CD4-positive, alpha-beta memory T cell (primary cell): ENCODE measurements around the gene GLB1L2. TPM values are rescaled to one million over a fixed set of nuclear protein-coding genes. Genes with fewer than 3 reads are reported as not detected.
"Not testable (repeated sequence)": the region's sequence is repeated elsewhere in the genome, so short reads cannot be mapped to it uniquely, and the experiment has no call there.

Source experiments
- CTCF ChIA-PET: fragments of 350-600 bp; sonication (Branson Sonifier 250); formaldehyde crosslinking; loops from one replicate; lab custom pipeline; 2021; ENCODE audit warnings: inconsistent platforms; ENCODE audit not compliant: partially characterized antibody; lab: Charles Lee
- POLR2A ChIA-PET: fragments of 350-600 bp; sonication (Branson Sonifier 250); formaldehyde crosslinking; loops from one replicate; lab custom pipeline; 2021; ENCODE audit not compliant: partially characterized antibody; lab: Charles Lee
- DNase-seq, 5 donors: peaks; one replicate each; pipeline versions ENCODE4 v3.0.0 to v3.0.0-alpha.2; 2020 to 2022; ENCODE audit warnings: mixed read lengths in 1 of 5
- H3K27ac ChIP-seq: one replicate; pipeline ENCODE4 v1.7.0; 2013; ENCODE audit warnings: low read depth, low read length
- H3K27me3 ChIP-seq: 2 replicates; pipeline ENCODE4 v1.7.0; 2013; ENCODE audit warnings: mild to moderate bottlenecking, low read length, moderate library complexity; ENCODE audit not compliant: insufficient read depth
- H3K36me3 ChIP-seq: 2 replicates; pipeline ENCODE4 v1.7.0; 2013; ENCODE audit warnings: mild to moderate bottlenecking, low read length, moderate library complexity; ENCODE audit not compliant: insufficient read depth
- H3K4me1 ChIP-seq: 2 replicates; pipeline ENCODE4 v1.7.0; 2013; ENCODE audit warnings: mild to moderate bottlenecking, low read length, moderate library complexity; ENCODE audit not compliant: insufficient read depth
- H3K4me3 ChIP-seq, 2 donors: one replicate each; pipeline ENCODE4 v1.7.0; 2013; ENCODE audit warnings: low read length in 2 of 2, mild to moderate bottlenecking in 1 of 2
- H3K9me3 ChIP-seq, 2 donors: one replicate each; pipeline ENCODE4 v1.7.0; 2013; ENCODE audit warnings: low read length in 2 of 2, control low read depth in 1 of 2; ENCODE audit not compliant: control insufficient read depth in 1 of 2
- H3K27ac Mint-ChIP-seq, 7 donors: one replicate each; pipeline ENCODE4 v1.8.0; 2020 to 2021; ENCODE audit warnings: mixed read lengths in 7 of 7, mild to moderate bottlenecking in 6 of 7, inconsistent platforms in 3 of 7, moderate library complexity in 3 of 7
- H3K27me3 Mint-ChIP-seq, 2 donors: one replicate each; pipeline ENCODE4 v1.8.0; 2020 to 2021; ENCODE audit warnings: mixed read lengths in 2 of 2
- H3K36me3 Mint-ChIP-seq, 2 donors: one replicate each; pipeline ENCODE4 v1.8.0; 2020 to 2021; ENCODE audit warnings: mixed read lengths in 2 of 2, inconsistent platforms in 1 of 2, mild to moderate bottlenecking in 1 of 2
- H3K4me1 Mint-ChIP-seq, 4 donors: one replicate each; pipeline ENCODE4 v1.8.0; 2020 to 2021; ENCODE audit warnings: mixed read lengths in 4 of 4, mild to moderate bottlenecking in 1 of 4
- H3K4me3 Mint-ChIP-seq, 8 donors: one replicate each; pipeline ENCODE4 v1.8.0; 2020 to 2021; ENCODE audit warnings: mixed read lengths in 8 of 8, mild to moderate bottlenecking in 7 of 8, moderate library complexity in 6 of 8, inconsistent platforms in 3 of 8
- H3K9me3 Mint-ChIP-seq, 8 donors: one replicate each; pipeline ENCODE4 v1.8.0; 2020 to 2021; ENCODE audit warnings: mixed read lengths in 8 of 8, mild to moderate bottlenecking in 5 of 8, inconsistent platforms in 3 of 8, moderate library complexity in 1 of 8
- intact Hi-C: fragments of 100-400 bp; cut with micrococcal nuclease; formaldehyde crosslinking; loops from one replicate; pipeline ENCODE4 v1.15.1; 2023
- polyA plus RNA-seq, 2 donors: library from polyadenylated mRNA; unstranded; fragments of 300-500 nt; fragmentation: Illumina TruSeq; gene quantifications; one replicate each; pipeline ENCODE4 v1.2.3, GENCODE V29; 2021
- total RNA-seq, 2 experiments: library from RNA; stranded (reverse); gene quantifications; one replicate each; pipeline ENCODE4 v1.2.3, GENCODE V29; 2021

GLB1L2 gene
- total and polyA plus RNA-seq, 4 experiments from 2014 or later: 0.43 to 1.5 (median 0.99) TPM

DNA sequence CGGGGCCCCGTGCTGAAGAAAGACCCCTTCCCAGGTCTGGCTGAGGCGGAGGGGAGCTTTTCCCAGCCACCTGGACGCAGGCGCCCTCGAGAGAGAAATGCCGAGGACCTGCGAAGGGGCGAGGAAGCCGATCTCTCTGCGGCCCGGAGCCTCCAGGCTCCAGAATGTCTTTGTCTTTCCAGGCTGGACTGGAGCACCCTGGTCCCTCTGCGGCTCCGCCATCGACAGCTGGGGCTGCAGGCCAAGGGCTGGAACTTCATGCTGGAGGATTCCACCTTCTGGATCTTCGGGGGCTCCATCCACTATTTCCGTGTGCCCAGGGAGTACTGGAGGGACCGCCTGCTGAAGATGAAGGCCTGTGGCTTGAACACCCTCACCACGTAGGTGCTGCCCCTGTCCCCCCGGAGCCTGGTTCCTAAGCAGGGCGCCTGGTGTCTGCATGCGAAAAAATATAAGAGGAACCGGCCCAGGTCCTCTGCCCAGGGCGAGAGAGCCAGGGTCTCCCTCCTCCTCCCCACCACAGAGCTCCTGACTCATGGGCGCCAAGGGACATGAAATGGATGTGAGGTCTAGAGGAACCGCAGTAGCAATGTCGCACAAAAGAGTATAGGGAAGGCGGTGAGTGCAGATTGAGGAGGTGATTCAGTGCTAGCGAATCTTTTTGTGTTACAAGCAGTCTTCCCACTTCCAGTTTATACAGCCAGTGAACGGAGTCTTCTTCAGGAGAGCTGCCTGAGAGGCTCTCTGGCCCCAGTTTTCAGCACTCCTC is 11.0 kb downstream of the GLB1L2 start:
- Histone ChIP-seq H3K4me3 (no peak overlapping the region), H3K27ac (no peak overlapping the region), H3K27me3 (no peaks in the 10 kb centered on the region), H3K4me1 (no peaks in the 10 kb centered on the region), H3K36me3 (no peaks in the 10 kb centered on the region), H3K9me3 (no peaks in the 10 kb centered on the region)
- Mint-ChIP-seq H3K4me1 (no peaks in the 10 kb centered on the region), H3K27ac (peak overlapping the region in 1 of 7 donors; percentile 73), H3K27me3 (no peaks in the 10 kb centered on the region), H3K4me3 (no peak overlapping the region), H3K36me3 (no peaks in the 10 kb centered on the region), H3K9me3 (no peaks in the 10 kb centered on the region)
- CTCF ChIA-PET: no interaction called here
- intact Hi-C loops: no loop called here
- POLR2A ChIA-PET: no interaction called here
- no peak for DNase-seq

DNA sequence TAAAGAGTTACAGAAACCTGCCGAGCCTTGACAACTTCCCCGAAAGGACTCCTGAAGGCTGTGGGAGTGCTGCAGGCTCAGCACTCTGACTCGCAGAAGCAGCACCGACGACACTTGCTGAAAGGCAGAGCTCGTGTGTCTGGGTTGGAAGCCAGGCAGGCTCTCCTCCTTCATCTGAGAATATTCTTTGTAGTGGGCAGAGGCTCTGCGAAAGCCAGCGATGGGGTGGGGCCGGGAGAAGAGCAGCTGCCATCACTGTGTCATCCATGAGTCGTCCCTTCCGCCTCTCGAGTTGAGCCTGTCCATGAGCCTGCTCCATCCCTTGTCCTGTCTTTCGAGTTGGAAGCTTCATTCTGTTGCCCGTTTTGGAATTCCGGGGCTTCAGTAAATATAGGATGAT is 11.9 kb downstream of the GLB1L2 start:
- H3K9me3 Mint-ChIP-seq: no peaks in the 10 kb centered on the region
- Histone ChIP-seq H3K27ac (no peak overlapping the region), H3K36me3 (no peaks in the 10 kb centered on the region), H3K9me3 (no peaks in the 10 kb centered on the region), H3K4me3 (no peak overlapping the region), H3K4me1 (peaks cover 1% of the 10 kb centered on the region), H3K27me3 (no peaks in the 10 kb centered on the region)
- intact Hi-C loops: no loop called here
- H3K4me1 Mint-ChIP-seq: no peaks in the 10 kb centered on the region
- H3K4me3 Mint-ChIP-seq: no peak overlapping the region
- no peak for DNase-seq
- POLR2A ChIA-PET: no interaction called here
- no peaks in the 10 kb centered on the region for H3K27me3 Mint-ChIP-seq
- CTCF ChIA-PET: no interaction called here
- no peaks in the 10 kb centered on the region for H3K36me3 Mint-ChIP-seq
- no peak overlapping the region for H3K27ac Mint-ChIP-seq

DNA sequence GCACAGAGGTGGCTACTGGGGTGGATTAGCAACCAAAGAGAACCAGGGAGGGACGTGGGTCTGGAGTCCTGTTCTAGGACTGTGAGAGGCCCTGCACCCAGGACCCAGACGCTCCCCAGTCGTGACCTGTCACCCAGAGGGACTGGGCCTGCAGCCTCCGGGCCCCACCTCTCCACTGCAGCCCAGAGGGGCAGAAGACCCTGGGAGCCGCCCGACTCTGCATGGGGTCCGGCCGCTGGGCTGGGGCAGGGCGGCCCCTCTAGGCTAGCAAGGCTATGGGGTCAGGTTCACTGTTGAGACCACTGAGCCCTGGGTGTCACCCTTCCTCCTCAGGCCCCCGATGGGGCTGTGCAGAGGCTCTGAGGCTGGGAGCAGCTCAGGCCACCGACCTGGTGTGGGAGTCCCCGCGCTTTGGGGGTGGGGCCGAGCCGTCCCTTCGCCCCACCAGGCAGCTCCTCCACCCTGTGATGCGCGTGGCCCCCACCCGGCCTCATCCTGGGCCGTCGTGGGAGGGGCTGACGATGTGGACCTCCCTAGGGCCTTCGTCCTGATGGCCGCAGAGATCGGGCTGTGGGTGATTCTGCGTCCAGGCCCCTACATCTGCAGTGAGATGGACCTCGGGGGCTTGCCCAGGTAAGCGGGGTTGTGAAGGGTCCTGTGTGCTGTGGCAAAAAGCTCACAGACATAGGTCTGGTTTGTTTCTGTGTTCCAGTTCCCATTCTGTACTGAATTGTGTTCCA is 12.9 kb downstream of the GLB1L2 start:
- H3K4me3 Mint-ChIP-seq, H3K27me3 ChIP-seq, DNase-seq, CTCF ChIA-PET, H3K27ac ChIP-seq, H3K27ac Mint-ChIP-seq, H3K9me3 ChIP-seq, intact Hi-C loops, H3K4me3 ChIP-seq, H3K36me3 ChIP-seq, H3K9me3 Mint-ChIP-seq, POLR2A ChIA-PET, H3K36me3 Mint-ChIP-seq, H3K27me3 Mint-ChIP-seq: not testable (repeated sequence)
- peaks cover 11% of the 10 kb centered on the region for H3K4me1 ChIP-seq
- H3K4me1 Mint-ChIP-seq: peaks cover 8 to 10% (median 9%) of the 10 kb centered on the region in 4 donors

DNA sequence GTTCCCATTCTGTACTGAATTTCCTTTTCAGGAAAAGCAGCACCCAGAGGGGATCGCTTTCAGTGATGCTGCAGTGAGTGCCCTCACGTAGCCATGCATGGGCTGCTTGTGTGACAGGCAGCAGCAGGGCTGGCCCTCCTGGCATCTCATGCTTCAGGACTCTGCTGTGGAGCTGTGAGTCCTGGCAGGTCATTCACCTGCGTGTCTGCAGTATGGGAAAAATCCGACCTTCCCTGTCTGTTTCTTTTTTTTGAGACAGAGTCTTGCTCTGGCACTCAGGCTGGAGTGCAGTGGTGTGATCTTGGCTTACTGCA is 13.4 kb downstream of the GLB1L2 start:
- H3K27ac Mint-ChIP-seq: no peak overlapping the region
- ChIA-PET CTCF (no interaction called here), POLR2A (no interaction called here)
- intact Hi-C loops: no loop called here
- no peaks in the 10 kb centered on the region for H3K36me3 Mint-ChIP-seq
- no peak for DNase-seq
- H3K27me3 Mint-ChIP-seq: no peaks in the 10 kb centered on the region
- no peak overlapping the region for H3K4me3 ChIP-seq
- no peaks in the 10 kb centered on the region for H3K36me3 ChIP-seq
- H3K27ac ChIP-seq: no peak overlapping the region
- H3K4me3 Mint-ChIP-seq: no peak overlapping the region
- peaks cover 11 to 15% (median 13%) of the 10 kb centered on the region in 4 donors for H3K4me1 Mint-ChIP-seq
- H3K9me3 ChIP-seq: no peaks in the 10 kb centered on the region
- H3K9me3 Mint-ChIP-seq: no peaks in the 10 kb centered on the region
- peaks cover 17% of the 10 kb centered on the region for H3K4me1 ChIP-seq
- H3K27me3 ChIP-seq: no peaks in the 10 kb centered on the region

DNA sequence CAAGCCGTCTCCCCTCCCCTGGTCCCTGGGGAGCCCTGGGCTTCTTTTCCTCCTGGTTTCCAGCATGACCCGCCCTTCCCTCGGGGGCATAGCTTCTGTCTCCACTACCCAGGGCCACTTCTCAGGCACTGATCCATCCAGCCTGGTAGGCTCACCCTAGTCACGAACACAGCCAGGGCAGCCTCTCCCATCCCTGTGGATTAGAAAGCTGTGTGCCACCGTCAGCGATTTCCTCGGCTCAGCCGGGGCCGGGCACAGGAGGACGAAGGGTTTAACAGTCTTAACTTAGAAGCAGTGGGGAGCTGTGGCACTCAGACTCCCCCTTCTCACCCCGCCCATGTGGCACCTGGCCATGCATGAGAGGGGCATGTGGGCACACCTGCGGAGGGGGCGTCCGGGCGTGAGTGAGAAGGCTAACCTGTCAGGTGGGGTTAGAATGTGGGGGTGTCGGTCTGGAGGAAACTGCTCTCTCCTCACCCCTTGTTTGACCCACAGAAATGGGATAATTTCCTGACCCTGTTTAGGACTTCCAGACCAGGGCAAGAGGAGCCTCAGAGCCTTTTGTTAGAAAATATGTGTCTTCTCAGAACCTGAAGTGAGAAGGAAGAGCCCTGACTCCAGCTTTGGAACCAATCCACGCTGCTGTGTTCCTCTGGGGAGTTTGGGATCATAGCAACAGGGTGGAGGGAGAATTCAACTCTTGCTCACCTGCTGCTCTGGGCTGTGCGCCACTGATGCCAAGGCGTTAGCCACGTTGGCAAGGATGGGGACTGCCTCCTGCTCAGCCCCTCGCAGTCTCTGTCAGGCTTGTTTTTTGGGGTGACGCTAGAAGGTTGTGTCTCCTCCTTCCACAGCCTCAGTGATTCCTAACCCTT is 14.6 kb downstream of the GLB1L2 start:
- ChIA-PET POLR2A (no interaction called here), CTCF (interaction anchor here (1.0 kb wide), 1 partner anchor 70 kb away, joined by 3 read pairs; the partner anchor contains the start of gene GLB1L3)
- H3K9me3 Mint-ChIP-seq: no peaks in the 10 kb centered on the region
- no peaks in the 10 kb centered on the region for H3K36me3 ChIP-seq
- H3K4me1 Mint-ChIP-seq: peaks cover 13 to 25% (median 21%) of the 10 kb centered on the region in 4 donors
- no peak overlapping the region for H3K4me3 Mint-ChIP-seq
- H3K27ac Mint-ChIP-seq: peak overlapping the region in 2 of 7 donors; percentile 52 to 77
- no peaks in the 10 kb centered on the region for H3K9me3 ChIP-seq
- no peak overlapping the region for H3K27ac ChIP-seq
- no peaks in the 10 kb centered on the region for H3K27me3 ChIP-seq
- H3K27me3 Mint-ChIP-seq: no peaks in the 10 kb centered on the region
- DNase-seq: no peak
- peaks cover 20% of the 10 kb centered on the region for H3K4me1 ChIP-seq
- H3K36me3 Mint-ChIP-seq: no peaks in the 10 kb centered on the region
- no peak overlapping the region for H3K4me3 ChIP-seq
- intact Hi-C loops: no loop called here

DNA sequence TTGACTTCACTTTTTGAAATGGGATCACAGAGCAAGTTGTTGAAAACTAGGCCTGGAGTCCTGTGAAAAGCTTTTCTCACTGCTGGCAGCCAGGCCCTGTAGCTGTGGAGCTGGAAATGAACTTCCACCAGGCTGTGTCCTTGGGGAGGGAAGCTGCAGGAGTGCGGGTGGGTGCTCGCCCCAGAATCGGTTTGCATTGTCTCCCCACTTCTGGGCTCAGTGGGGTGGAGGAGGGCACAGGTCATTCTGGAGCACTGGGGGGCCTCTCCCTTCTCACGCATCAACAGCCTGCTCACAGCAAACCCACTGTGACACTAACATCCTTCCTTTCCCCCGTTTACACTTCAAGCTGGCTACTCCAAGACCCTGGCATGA is 15.2 kb downstream of the GLB1L2 start:
- POLR2A ChIA-PET: no interaction called here
- H3K4me1 Mint-ChIP-seq: peaks cover 13 to 25% (median 21%) of the 10 kb centered on the region in 4 donors
- no peaks in the 10 kb centered on the region for H3K27me3 ChIP-seq
- no peaks in the 10 kb centered on the region for H3K36me3 Mint-ChIP-seq
- no peak overlapping the region for H3K27ac ChIP-seq
- CTCF ChIA-PET: interaction anchor here (1.0 kb wide), 1 partner anchor 71 kb away, joined by 3 read pairs; the partner anchor contains the start of gene GLB1L3
- no peak for DNase-seq
- intact Hi-C loops: no loop called here
- H3K27me3 Mint-ChIP-seq: no peaks in the 10 kb centered on the region
- no peak overlapping the region for H3K4me3 ChIP-seq
- no peak overlapping the region for H3K4me3 Mint-ChIP-seq
- H3K9me3 Mint-ChIP-seq: no peaks in the 10 kb centered on the region
- H3K27ac Mint-ChIP-seq: peak overlapping the region in 3 of 7 donors; percentile 60 to 78 (median 64)
- no peaks in the 10 kb centered on the region for H3K9me3 ChIP-seq
- H3K36me3 ChIP-seq: no peaks in the 10 kb centered on the region
- peaks cover 20% of the 10 kb centered on the region for H3K4me1 ChIP-seq

DNA sequence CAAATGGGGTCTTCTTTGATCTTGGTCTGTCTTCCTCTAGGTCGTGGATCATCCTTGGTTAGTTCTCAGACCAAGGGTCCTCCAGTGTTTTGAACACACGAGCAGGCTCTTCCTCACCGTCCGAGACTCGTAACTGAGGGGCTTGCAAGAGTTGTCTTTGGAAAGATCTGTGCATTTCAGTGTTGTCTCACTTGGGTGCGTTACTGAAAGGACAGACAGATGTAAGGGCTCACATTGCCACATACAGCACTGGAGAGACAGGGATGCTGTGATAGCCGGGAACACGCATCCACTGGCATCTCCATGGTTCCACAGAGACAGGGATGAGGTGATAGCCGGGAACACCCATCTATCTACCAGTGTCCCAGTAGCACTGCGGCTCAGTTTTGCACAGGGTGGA is 15.7 kb downstream of the GLB1L2 start:
- no peaks in the 10 kb centered on the region for H3K9me3 Mint-ChIP-seq
- Histone ChIP-seq H3K36me3 (no peaks in the 10 kb centered on the region), H3K4me3 (no peak overlapping the region), H3K9me3 (no peaks in the 10 kb centered on the region), H3K4me1 (peaks cover 20% of the 10 kb centered on the region), H3K27me3 (no peaks in the 10 kb centered on the region), H3K27ac (no peak overlapping the region)
- H3K27me3 Mint-ChIP-seq: no peaks in the 10 kb centered on the region
- intact Hi-C loops: no loop called here
- POLR2A ChIA-PET: no interaction called here
- H3K4me3 Mint-ChIP-seq: no peak overlapping the region
- peak overlapping the region in 3 of 7 donors; percentile 64 to 78 (median 74) for H3K27ac Mint-ChIP-seq
- DNase-seq: no peak
- peaks cover 13 to 25% (median 21%) of the 10 kb centered on the region in 4 donors for H3K4me1 Mint-ChIP-seq
- CTCF ChIA-PET: interaction anchor here (1.0 kb wide), 1 partner anchor 72 kb away, joined by 3 read pairs; the partner anchor contains the start of gene GLB1L3
- no peaks in the 10 kb centered on the region for H3K36me3 Mint-ChIP-seq
